Coronary artery (tissue), 2 donors: ENCODE data around the gene RAD9A.
A peak's percentile ranks its signal among the peaks of the same experiment; 100 is the strongest.

Source experiments
- DNase-seq: peaks from one replicate; pipeline ENCODE4 v3.0.0-alpha.2; 2017; ENCODE audit warnings: low spot score
- H3K27ac ChIP-seq, 2 donors: fragments of 200-600 bp; sonication (generic); one replicate each; pipeline ENCODE4 v1.5.1; 2016 to 2019
- H3K4me3 ChIP-seq: fragments of 200-600 bp; sonication (generic); 2 replicates; pipeline ENCODE4 v1.5.1; 2016; ENCODE audit warnings: mild to moderate bottlenecking, moderate library complexity
- CTCF ChIP-seq: fragments of 200-600 bp; sonication (generic); IDR thresholded peaks from one replicate; pipeline ENCODE4 v1.5.1; 2019; ENCODE audit warnings: antibody characterized with exemption

Gene RAD9A

GRCh38 chr11:67355023-67355793, 36.6 kb upstream of the RAD9A start:
- DNase-seq: peak; percentile 77
- no peak for TF ChIP-seq CTCF
- peak overlapping the region; percentile 95 to 96 for H3K27ac ChIP-seq
- H3K4me3 ChIP-seq: peak overlapping the region; percentile 81

- TF ChIP-seq CTCF: no peak
- DNase-seq: peak; percentile 71
- Histone ChIP-seq H3K4me3 (no peak overlapping the region), H3K27ac (peak overlapping the region; percentile 95 to 96)
Observed at GRCh38 chr11:67355794-67356386, 35.9 kb upstream of the RAD9A start.

- H3K27ac ChIP-seq: peak overlapping the region; percentile 95 to 96
- no peak overlapping the region for H3K4me3 ChIP-seq
- TF ChIP-seq CTCF: no peak
Observed at GRCh38 chr11:67356387-67356863, 35.4 kb upstream of the RAD9A start.

GRCh38 chr11:67356864-67357561, 34.8 kb upstream of the RAD9A start:
- DNase-seq: peak; percentile 80
- H3K4me3 ChIP-seq: no peak overlapping the region
- peak; percentile 92 for TF ChIP-seq CTCF
- peak overlapping the region; percentile 95 to 96 for H3K27ac ChIP-seq

More at GRCh38 chr11:67356387-67356863, 35.4 kb upstream of the RAD9A start:
- no peak for DNase-seq

GRCh38 chr11:67357831-67358670, 33.7 kb upstream of the RAD9A start:
- DNase-seq: no peak
- no peak for TF ChIP-seq CTCF
- H3K27ac ChIP-seq: peak overlapping the region in 1 of 2 donors; percentile 95

GRCh38 chr11:67364169-67364568, 27.6 kb upstream of the RAD9A start:
- Histone ChIP-seq H3K27ac (no peak overlapping the region), H3K4me3 (no peak overlapping the region)
- no peak for DNase-seq
- TF ChIP-seq CTCF: no peak

More at GRCh38 chr11:67357831-67358670, 33.7 kb upstream of the RAD9A start:
- no peak overlapping the region for H3K4me3 ChIP-seq
